SK-N-SH treated with all-trans-retinoic acid at 6 μM for 48 hours (cell line): ENCODE data around the gene FAM135A.

Experiments
- BACH2 ChIP-seq: fragments of 250-450 bp; sonication (Bioruptor Pico); IDR thresholded peaks from 2 replicates; pipeline ENCODE4 v1.9.0; 2021; ENCODE audit warnings: mild to moderate bottlenecking, borderline replicate concordance
- CSDC2 ChIP-seq: fragments of 250-450 bp; sonication (Bioruptor Pico); IDR thresholded peaks from 2 replicates; pipeline ENCODE4 v1.5.0; 2020; ENCODE audit warnings: mild to moderate bottlenecking, moderate library complexity
- ESRRG ChIP-seq: fragments of 250-450 bp; sonication (Bioruptor Pico); IDR thresholded peaks from 2 replicates; pipeline ENCODE4 v1.6.1; 2021; ENCODE audit warnings: mild to moderate bottlenecking
- PATZ1 ChIP-seq: fragments of 250-450 bp; sonication (Bioruptor Pico); IDR thresholded peaks from 2 replicates; pipeline ENCODE4 v1.8.0; 2020; ENCODE audit warnings: mild to moderate bottlenecking, moderate library complexity, borderline replicate concordance
- POU6F1 ChIP-seq: fragments of 250-450 bp; sonication (Bioruptor Pico); IDR thresholded peaks from 2 replicates; pipeline ENCODE4 v1.8.0; 2021; ENCODE audit warnings: low read depth, mild to moderate bottlenecking, moderate library complexity, borderline replicate concordance
- PPARA ChIP-seq: fragments of 250-450 bp; sonication (Bioruptor Pico); IDR thresholded peaks from 2 replicates; pipeline ENCODE4 v1.5.0; 2020; ENCODE audit warnings: mild to moderate bottlenecking, borderline replicate concordance
- RARB ChIP-seq: fragments of 250-450 bp; sonication (Bioruptor Pico); IDR thresholded peaks from 2 replicates; pipeline ENCODE4 v1.8.0; 2021; ENCODE audit warnings: mild to moderate bottlenecking, moderate library complexity
- SNAI2 ChIP-seq: fragments of 250-450 bp; sonication (Bioruptor Pico); IDR thresholded peaks from 2 replicates; pipeline ENCODE4 v1.5.0; 2020; ENCODE audit warnings: mild to moderate bottlenecking, moderate library complexity
- TCF4 ChIP-seq: fragments of 250-450 bp; sonication (Bioruptor Pico); IDR thresholded peaks from 2 replicates; pipeline ENCODE4 v1.8.0; 2021; ENCODE audit warnings: mild to moderate bottlenecking, moderate library complexity, borderline replicate concordance
- ZFP3 ChIP-seq: fragments of 250-450 bp; sonication (Bioruptor Pico); IDR thresholded peaks from 2 replicates; pipeline ENCODE4 v1.5.0; 2020; ENCODE audit warnings: mild to moderate bottlenecking, moderate library complexity
- ZFP30 ChIP-seq: fragments of 450-650 bp; formaldehyde crosslinking; IDR thresholded peaks from 2 replicates; pipeline ENCODE4 v1.5.0; 2022; ENCODE audit warnings: mild to moderate bottlenecking, moderate library complexity
- ZNF565 ChIP-seq: fragments of 450-650 bp; formaldehyde crosslinking; conservative IDR thresholded peaks from 2 replicates; pipeline ENCODE4 v1.5.0; 2020; ENCODE audit warnings: low read depth, mild to moderate bottlenecking, moderate library complexity
- TF ChIP-seq, protein P1 (sequence below): fragments of 250-450 bp; sonication (Bioruptor Pico); IDR thresholded peaks from 2 replicates; pipeline ENCODE4 v1.5.1; 2020; ENCODE audit warnings: low read depth, mild to moderate bottlenecking, moderate library complexity

DNA sequence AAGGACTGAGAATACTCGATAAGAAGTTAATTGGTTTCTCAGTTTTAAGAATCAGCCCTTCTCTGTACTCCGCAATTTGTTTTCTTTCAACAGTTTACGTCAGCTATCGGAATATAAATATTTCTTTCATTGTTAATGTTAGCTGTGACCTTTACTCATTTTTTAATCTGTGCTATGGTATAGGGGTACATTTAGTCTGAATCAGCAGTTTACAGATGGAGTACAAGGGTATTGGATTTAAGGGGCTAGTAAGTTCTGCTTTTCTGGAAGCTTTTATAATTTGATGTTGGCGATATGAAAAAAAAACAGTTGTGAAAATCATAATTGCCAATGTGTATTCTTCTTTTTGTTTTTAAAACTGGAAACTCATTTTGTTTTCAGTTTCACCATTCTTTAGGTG is 23.0 kb downstream of the FAM135A start:
- TF ChIP-seq POU6F1 (CRISPR knock-in tag): no peak
- no peak for TF ChIP-seq ZNF565 (CRISPR knock-in tag)
- no peak for TF ChIP-seq BACH2 (CRISPR knock-in tag)
- TF ChIP-seq ZFP3 (CRISPR knock-in tag): no peak
- TF ChIP-seq, protein P1, sequence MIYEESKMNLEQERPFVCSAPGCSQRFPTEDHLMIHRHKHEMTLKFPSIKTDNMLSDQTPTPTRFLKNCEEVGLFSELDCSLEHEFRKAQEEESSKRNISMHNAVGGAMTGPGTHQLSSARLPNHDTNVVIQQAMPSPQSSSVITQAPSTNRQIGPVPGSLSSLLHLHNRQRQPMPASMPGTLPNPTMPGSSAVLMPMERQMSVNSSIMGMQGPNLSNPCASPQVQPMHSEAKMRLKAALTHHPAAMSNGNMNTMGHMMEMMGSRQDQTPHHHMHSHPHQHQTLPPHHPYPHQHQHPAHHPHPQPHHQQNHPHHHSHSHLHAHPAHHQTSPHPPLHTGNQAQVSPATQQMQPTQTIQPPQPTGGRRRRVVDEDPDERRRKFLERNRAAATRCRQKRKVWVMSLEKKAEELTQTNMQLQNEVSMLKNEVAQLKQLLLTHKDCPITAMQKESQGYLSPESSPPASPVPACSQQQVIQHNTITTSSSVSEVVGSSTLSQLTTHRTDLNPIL: no peak
- TF ChIP-seq ESRRG (CRISPR knock-in tag): no peak
- no peak for TF ChIP-seq PATZ1
- no peak for TF ChIP-seq TCF4
- no peak for TF ChIP-seq CSDC2 (CRISPR knock-in tag)
- TF ChIP-seq RARB: no peak
- TF ChIP-seq ZFP30 (CRISPR knock-in tag): no peak
- no peak for TF ChIP-seq PPARA (CRISPR knock-in tag)
- TF ChIP-seq SNAI2 (CRISPR knock-in tag): no peak
